ENCODE results near the gene FXYD4.

FXYD4 gene

GRCh38 chr10:43396928-43397624 is 25.6 kb downstream of the FXYD4 start:
- DNase-seq = peak; percentile 92 to 96 (median 95)

GRCh38 chr10:43398939-43399319 is 27.5 kb downstream of the FXYD4 start:
- DNase-seq = no peak

- peak in 3 of 4 experiments; percentile 26 to 74 (median 39) for DNase-seq
Measured at GRCh38 chr10:43399320-43400310, 28.2 kb downstream of the FXYD4 start.

GRCh38 chr10:43401627-43402026 is 30.2 kb downstream of the FXYD4 start:
- no peak for DNase-seq

GRCh38 chr10:43402176-43402575 is 30.7 kb downstream of the FXYD4 start:
- DNase-seq = no peak

GRCh38 chr10:43402880-43403452 is 31.5 kb downstream of the FXYD4 start:
- no peak for DNase-seq

GRCh38 chr10:43403911-43404703 is 32.7 kb downstream of the FXYD4 start:
- DNase-seq = no peak

GRCh38 chr10:43404704-43405084 is 33.3 kb downstream of the FXYD4 start:
- peak in 3 of 4 experiments; percentile 25 to 51 (median 50) for DNase-seq

- peak; percentile 73 to 90 (median 80) for DNase-seq
Measured at GRCh38 chr10:43407148-43407575, 35.7 kb downstream of the FXYD4 start.

- DNase-seq = peak; percentile 96 to 99 (median 98)
Measured at GRCh38 chr10:43407576-43408330, 36.3 kb downstream of the FXYD4 start.

GRCh38 chr10:43408331-43408709 is 36.9 kb downstream of the FXYD4 start:
- no peak for DNase-seq

GRCh38 chr10:43408710-43409384 is 37.4 kb downstream of the FXYD4 start, which contains the start of gene HNRNPF:
TSS of gene HNRNPF (minus strand) at chr10:43409186. CDS start at chr10:43387884, 21,302 bp downstream.
- DNase-seq = peak; percentile 98 to 99 (median 98)

GRCh38 chr10:43409385-43410109 is 38.1 kb downstream of the FXYD4 start:
- DNase-seq = peak; percentile 52 to 73 (median 59)

GRCh38 chr10:43410345-43410744 is 38.9 kb downstream of the FXYD4 start:
- no peak for DNase-seq

GRCh38 chr10:43411536-43411935 is 40.1 kb downstream of the FXYD4 start:
- DNase-seq = no peak

- DNase-seq = no peak
Measured at GRCh38 chr10:43415544-43415943, 44.1 kb downstream of the FXYD4 start.

GRCh38 chr10:43417950-43418768 is 46.7 kb downstream of the FXYD4 start:
- peak; percentile 64 to 86 (median 79) for DNase-seq

GRCh38 chr10:43419997-43420368 is 48.5 kb downstream of the FXYD4 start:
- DNase-seq = no peak
